ENCODE results near the gene NDUFAF7.
"Not testable (repeated sequence)": the region's sequence is repeated elsewhere in the genome, so short reads cannot be mapped to it uniquely, and the experiment has no call there.

Gene NDUFAF7

DNA sequence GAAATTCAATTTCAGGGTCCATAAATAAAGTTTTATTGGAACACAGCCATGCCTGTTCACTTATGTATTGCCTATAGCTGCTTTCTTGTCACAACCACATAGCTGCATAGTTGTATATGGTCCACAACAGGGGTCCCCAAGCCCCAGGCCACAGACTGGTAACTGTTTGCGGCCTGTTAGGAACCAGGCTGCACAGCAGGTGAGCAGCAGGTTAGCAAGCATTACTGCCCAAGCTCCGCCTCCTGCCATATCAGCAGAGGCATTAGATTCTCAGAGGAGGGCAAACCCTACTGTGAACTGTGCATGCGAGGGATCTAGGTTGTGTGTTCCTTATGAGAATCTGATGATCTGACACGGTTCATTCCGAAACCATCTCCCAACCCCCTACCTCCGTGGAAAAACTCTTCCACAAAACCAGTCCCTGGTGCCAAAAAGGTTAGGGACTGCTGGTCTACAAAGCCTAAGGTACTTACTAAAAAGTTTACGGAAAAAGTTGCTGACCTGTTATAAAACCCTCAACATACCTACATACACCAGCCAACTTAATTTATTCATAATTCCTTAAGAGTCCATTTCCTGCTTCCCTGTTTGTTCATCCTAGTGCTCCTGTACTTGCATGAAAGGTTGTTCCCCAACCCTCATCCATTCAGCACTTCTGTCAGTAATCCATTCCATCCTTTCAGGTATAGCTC is 40.1 kb downstream of the NDUFAF7 start:
- in situ Hi-C loops (cut with HindIII; ENCODE audit: low pct_unique_long_range_greater_than_20kb, low sequenced_read_pairs): no loop called here
- no peak for DNase-seq (ENCODE audit: low read depth in 1 of 2, low spot score in 1 of 2)

GRCh38 chr2:37274359-37274965 is 43.0 kb downstream of the NDUFAF7 start:
- in situ Hi-C loops (cut with HindIII; ENCODE audit: low pct_unique_long_range_greater_than_20kb, low sequenced_read_pairs): no loop called here
- DNase-seq (ENCODE audit: low read depth in 1 of 2, low spot score in 1 of 2): no peak
- no peak for TF ChIP-seq JUND (IDR thresholded peaks at IDR 0.05; ENCODE audit: low read depth)

More for the DNA sequence above, 40.1 kb downstream of the NDUFAF7 start:
- TF ChIP-seq JUND (IDR thresholded peaks at IDR 0.05; ENCODE audit: low read depth): no peak

GRCh38 chr2:37276291-37276690 is 44.8 kb downstream of the NDUFAF7 start:
- no peak for DNase-seq (ENCODE audit: low read depth in 1 of 2, low spot score in 1 of 2)
- in situ Hi-C loops (cut with HindIII; ENCODE audit: low pct_unique_long_range_greater_than_20kb, low sequenced_read_pairs): no loop called here
- TF ChIP-seq JUND (IDR thresholded peaks at IDR 0.05; ENCODE audit: low read depth): no peak

GRCh38 chr2:37281916-37282315 is 50.5 kb downstream of the NDUFAF7 start:
- in situ Hi-C loops (cut with HindIII; ENCODE audit: low pct_unique_long_range_greater_than_20kb, low sequenced_read_pairs): no loop called here

GRCh38 chr2:37282746-37283145 is 51.3 kb downstream of the NDUFAF7 start:
- no peak for TF ChIP-seq JUND (IDR thresholded peaks at IDR 0.05; ENCODE audit: low read depth)
- no peak for DNase-seq (ENCODE audit: low read depth in 1 of 2, low spot score in 1 of 2)
- in situ Hi-C loops (cut with HindIII; ENCODE audit: low pct_unique_long_range_greater_than_20kb, low sequenced_read_pairs): no loop called here

More at GRCh38 chr2:37281916-37282315, 50.5 kb downstream of the NDUFAF7 start:
- DNase-seq (ENCODE audit: low read depth in 1 of 2, low spot score in 1 of 2): peak in 1 of 2 experiments; percentile 3
- no peak for TF ChIP-seq JUND (IDR thresholded peaks at IDR 0.05; ENCODE audit: low read depth)

DNA sequence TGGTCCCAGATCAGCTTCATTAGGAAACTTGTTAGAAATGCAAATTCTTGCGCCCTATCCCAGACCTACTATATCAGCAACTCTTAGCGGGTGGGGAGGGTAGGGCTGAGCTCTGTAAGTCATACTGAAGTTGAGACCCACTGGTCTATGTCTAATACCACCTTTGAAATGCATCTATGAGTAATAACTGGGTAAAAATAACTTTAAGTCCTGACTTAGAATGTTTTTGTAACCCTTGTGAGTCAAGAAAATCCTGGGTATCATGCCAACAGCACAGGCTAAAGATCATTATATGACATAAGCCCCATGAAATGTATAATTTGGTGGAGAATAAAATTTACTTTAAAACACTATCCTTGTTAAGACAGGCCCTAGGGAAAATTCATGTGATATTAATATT is 51.7 kb downstream of the NDUFAF7 start:
- in situ Hi-C loops (cut with HindIII; ENCODE audit: low pct_unique_long_range_greater_than_20kb, low sequenced_read_pairs): no loop called here
- no peak for TF ChIP-seq JUND (IDR thresholded peaks at IDR 0.05; ENCODE audit: low read depth)
- no peak for DNase-seq (ENCODE audit: low read depth in 1 of 2, low spot score in 1 of 2)

DNA sequence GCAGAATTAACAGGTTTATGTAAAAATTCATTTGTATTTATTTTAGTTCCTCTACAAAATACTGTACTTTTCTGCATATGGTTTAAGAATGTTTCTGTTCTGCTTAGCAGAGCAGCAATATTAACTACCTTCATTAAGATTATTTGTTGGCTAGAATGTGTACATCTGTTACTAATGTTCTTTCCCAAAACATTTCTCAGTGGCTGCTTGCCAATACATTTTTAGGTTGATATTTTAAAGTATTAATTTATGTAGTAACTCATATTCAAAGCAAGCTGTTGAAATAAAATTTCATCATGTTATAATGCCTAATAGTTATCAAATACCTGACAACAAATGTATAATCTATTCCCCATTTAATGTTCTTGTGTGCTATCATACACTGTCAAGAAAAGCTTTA is 52.9 kb downstream of the NDUFAF7 start:
- in situ Hi-C loops (cut with HindIII; ENCODE audit: low pct_unique_long_range_greater_than_20kb, low sequenced_read_pairs): no loop called here
- TF ChIP-seq JUND (IDR thresholded peaks at IDR 0.05; ENCODE audit: low read depth): no peak
- no peak for DNase-seq (ENCODE audit: low read depth in 1 of 2, low spot score in 1 of 2)

- DNase-seq (ENCODE audit: low read depth in 1 of 2, low spot score in 1 of 2): peak in 1 of 2 experiments; percentile 44
- in situ Hi-C loops (cut with HindIII; ENCODE audit: low pct_unique_long_range_greater_than_20kb, low sequenced_read_pairs): no loop called here
Observed at GRCh38 chr2:37287966-37288365, 56.5 kb downstream of the NDUFAF7 start.

GRCh38 chr2:37291680-37292079 is 60.2 kb downstream of the NDUFAF7 start:
- no peak for TF ChIP-seq JUND (IDR thresholded peaks at IDR 0.05; ENCODE audit: low read depth)
- DNase-seq (ENCODE audit: low read depth in 1 of 2, low spot score in 1 of 2): no peak
- in situ Hi-C loops (cut with HindIII; ENCODE audit: low pct_unique_long_range_greater_than_20kb, low sequenced_read_pairs): no loop called here

More at GRCh38 chr2:37287966-37288365, 56.5 kb downstream of the NDUFAF7 start:
- TF ChIP-seq JUND (IDR thresholded peaks at IDR 0.05; ENCODE audit: low read depth): no peak

DNA sequence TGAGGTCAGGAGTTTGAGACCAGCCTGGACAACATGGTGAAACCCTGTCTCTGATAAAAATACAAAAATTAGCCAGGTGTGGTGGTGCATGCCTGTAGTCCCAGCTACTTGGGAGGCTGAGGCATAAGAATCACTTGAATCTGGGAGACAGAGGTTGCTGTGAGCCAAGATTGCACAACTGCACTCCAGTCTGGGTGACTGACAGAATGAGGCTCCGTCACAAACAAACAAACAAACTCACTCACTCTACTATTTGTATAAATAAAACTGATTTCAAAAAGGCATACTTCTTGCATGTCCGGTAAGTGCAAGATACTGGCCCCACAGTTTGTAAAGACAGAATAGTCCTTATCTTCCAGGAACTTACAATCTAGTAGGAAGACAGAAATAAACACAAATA is 63.4 kb downstream of the NDUFAF7 start:
- in situ Hi-C loops (cut with HindIII; ENCODE audit: low pct_unique_long_range_greater_than_20kb, low sequenced_read_pairs); DNase-seq (ENCODE audit: low read depth in 1 of 2, low spot score in 1 of 2): not testable (repeated sequence)

GRCh38 chr2:37295469-37296073 is 64.1 kb downstream of the NDUFAF7 start:
- in situ Hi-C loops (cut with HindIII; ENCODE audit: low pct_unique_long_range_greater_than_20kb, low sequenced_read_pairs): no loop called here

DNA sequence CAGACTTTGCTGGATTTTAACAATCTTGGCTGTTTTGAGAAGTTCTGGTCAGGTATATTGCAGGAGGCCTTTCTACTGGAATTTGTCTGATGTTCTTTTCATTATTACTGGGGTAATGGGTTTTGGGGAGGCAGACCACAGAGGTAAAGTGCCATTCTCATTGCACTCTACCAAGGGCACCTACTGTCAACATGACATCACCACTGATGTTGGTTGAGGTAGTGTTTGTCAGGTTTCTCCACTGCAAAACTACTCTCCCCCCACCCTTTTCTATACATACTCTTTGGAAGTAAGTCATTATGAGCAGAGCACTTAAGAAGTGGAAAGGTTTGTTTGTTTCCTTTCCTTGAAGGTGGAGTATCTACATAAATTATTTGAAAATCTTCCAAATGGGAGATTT is 66.2 kb downstream of the NDUFAF7 start:
- in situ Hi-C loops (cut with HindIII; ENCODE audit: low pct_unique_long_range_greater_than_20kb, low sequenced_read_pairs): no loop called here
- TF ChIP-seq JUND (IDR thresholded peaks at IDR 0.05; ENCODE audit: low read depth): no peak
- DNase-seq (ENCODE audit: low read depth in 1 of 2, low spot score in 1 of 2): no peak

More at GRCh38 chr2:37295469-37296073, 64.1 kb downstream of the NDUFAF7 start:
- DNase-seq (ENCODE audit: low read depth in 1 of 2, low spot score in 1 of 2): no peak
- no peak for TF ChIP-seq JUND (IDR thresholded peaks at IDR 0.05; ENCODE audit: low read depth)
